Kidney epithelial cell (primary cell): ENCODE results near the gene SPEG. TPM values are rescaled to one million over a fixed set of nuclear protein-coding genes. Genes with fewer than 3 reads are reported as not detected.

Experiments used
- DNase-seq: peaks from one replicate; pipeline ENCODE4 v3.0.0-alpha.2; 2010; ENCODE audit warnings: low read depth
- H3K27me3 ChIP-seq: 2 replicates; pipeline ENCODE4 v1.6.0; 2011; ENCODE audit warnings: low read length; ENCODE audit not compliant: control insufficient read depth, insufficient read depth
- H3K36me3 ChIP-seq: 2 replicates; pipeline ENCODE4 v1.5.1; 2011; ENCODE audit warnings: low read length; ENCODE audit not compliant: control insufficient read depth, insufficient read depth
- H3K4me3 ChIP-seq: 2 replicates; pipeline ENCODE4 v1.5.1; 2011; ENCODE audit warnings: low read depth, mild to moderate bottlenecking, control low read depth, low read length
- CTCF ChIP-seq: IDR thresholded peaks from 2 replicates; pipeline ENCODE4 v1.5.1; 2011; ENCODE audit warnings: mild to moderate bottlenecking, moderate library complexity, low read length, control low read depth, inconsistent platforms; ENCODE audit not compliant: insufficient read depth, poor library complexity, severe bottlenecking
- total RNA-seq: library from RNA; depleted of rRNA; stranded (reverse); fragments of >200 nt; gene quantifications from 2 replicates; pipeline ENCODE4 v1.2.3, GENCODE V29; 2015

The SPEG gene
- total RNA-seq, 1 donor from 2014 or later: 9.9 TPM

GRCh38 chr2:219455581-219455980 lies 20.9 kb downstream of the SPEG start:
- H3K4me3 ChIP-seq: no peak overlapping the region
- TF ChIP-seq CTCF: no peak

GRCh38 chr2:219457784-219458369 lies 23.2 kb downstream of the SPEG start:
- TF ChIP-seq CTCF: no peak
- no peak for DNase-seq
- Histone ChIP-seq H3K4me3 (no peak overlapping the region), H3K27me3 (no peaks in the 10 kb centered on the region), H3K36me3 (peaks cover 2% of the 10 kb centered on the region)

More at GRCh38 chr2:219455581-219455980, 20.9 kb downstream of the SPEG start:
- Histone ChIP-seq H3K27me3 (no peaks in the 10 kb centered on the region), H3K36me3 (no peaks in the 10 kb centered on the region)
- no peak for DNase-seq

GRCh38 chr2:219458996-219459395 lies 24.4 kb downstream of the SPEG start:
- no peak overlapping the region for H3K4me3 ChIP-seq
- no peak for TF ChIP-seq CTCF
- H3K27me3 ChIP-seq: no peaks in the 10 kb centered on the region
- DNase-seq: no peak
- peaks cover 2% of the 10 kb centered on the region for H3K36me3 ChIP-seq

- DNase-seq: no peak
- peaks cover 2% of the 10 kb centered on the region for H3K36me3 ChIP-seq
- TF ChIP-seq CTCF: peak; percentile 93
- H3K4me3 ChIP-seq: no peak overlapping the region
- H3K27me3 ChIP-seq: no peaks in the 10 kb centered on the region
Observed at GRCh38 chr2:219459460-219460311, 25.0 kb downstream of the SPEG start.

GRCh38 chr2:219460424-219460926 lies 25.8 kb downstream of the SPEG start:
- no peak for TF ChIP-seq CTCF
- Histone ChIP-seq H3K36me3 (peaks cover 2% of the 10 kb centered on the region), H3K27me3 (no peaks in the 10 kb centered on the region), H3K4me3 (no peak overlapping the region)
- DNase-seq: no peak
